A549 treated with dexamethasone at 1 μM for 4 hours (cell line): ENCODE measurements around the gene ZNF669. TPM values are rescaled to one million over a fixed set of nuclear protein-coding genes. Genes with fewer than 3 reads are reported as not detected.

Experiments used
- total RNA-seq: library from RNA; stranded (reverse); fragments of 200-300 nt; extraction: Qiagen RNA extraction; gene quantifications from 5 replicates; pipeline ENCODE4 v1.2.3, GENCODE V29; 2022

ZNF669 gene
- total RNA-seq: 3.1 to 4.7 TPM (median 4.0 TPM) in 5 replicates

DNA sequence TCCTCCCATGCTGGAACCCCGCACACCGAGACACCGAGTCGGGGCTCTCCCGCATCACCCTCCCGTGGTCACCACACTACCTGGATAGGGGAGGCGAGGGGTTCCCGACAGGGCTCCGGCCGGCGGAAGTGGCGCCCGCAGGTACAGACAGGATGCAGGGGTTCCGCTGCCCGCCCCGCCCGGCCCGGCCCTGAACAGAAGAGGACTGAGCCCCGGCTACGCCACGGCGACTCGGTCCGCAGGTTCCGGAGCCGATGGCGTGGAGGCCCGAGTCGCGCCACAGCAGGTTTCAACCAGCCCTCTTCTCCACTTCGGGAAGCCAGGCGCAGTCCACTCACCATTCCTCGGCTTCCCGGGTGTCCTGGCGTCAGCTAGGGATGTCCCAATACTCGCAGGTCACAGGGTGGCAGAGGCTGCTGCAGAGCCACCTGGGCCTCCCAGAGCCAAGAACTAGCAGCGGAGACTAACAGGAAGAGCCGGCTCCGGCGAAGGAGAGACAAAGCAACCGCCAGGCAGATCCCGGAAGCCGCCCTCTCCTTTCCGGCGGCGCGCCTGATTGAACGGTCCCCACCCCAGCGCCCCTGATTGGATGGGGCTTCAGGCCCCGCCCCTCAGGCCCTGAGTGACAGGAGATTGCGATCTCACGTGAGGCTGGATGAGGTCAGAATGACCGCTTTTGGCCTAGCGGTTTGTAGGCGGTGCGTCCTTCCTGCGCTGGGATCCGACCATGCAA lies at the start of gene ZNF669:
Gene ZNF669, minus strand, starts transcription at position 498 of the 733 bp plus-strand sequence. Its CDS starts 157 bp downstream, at position 341.

DNA sequence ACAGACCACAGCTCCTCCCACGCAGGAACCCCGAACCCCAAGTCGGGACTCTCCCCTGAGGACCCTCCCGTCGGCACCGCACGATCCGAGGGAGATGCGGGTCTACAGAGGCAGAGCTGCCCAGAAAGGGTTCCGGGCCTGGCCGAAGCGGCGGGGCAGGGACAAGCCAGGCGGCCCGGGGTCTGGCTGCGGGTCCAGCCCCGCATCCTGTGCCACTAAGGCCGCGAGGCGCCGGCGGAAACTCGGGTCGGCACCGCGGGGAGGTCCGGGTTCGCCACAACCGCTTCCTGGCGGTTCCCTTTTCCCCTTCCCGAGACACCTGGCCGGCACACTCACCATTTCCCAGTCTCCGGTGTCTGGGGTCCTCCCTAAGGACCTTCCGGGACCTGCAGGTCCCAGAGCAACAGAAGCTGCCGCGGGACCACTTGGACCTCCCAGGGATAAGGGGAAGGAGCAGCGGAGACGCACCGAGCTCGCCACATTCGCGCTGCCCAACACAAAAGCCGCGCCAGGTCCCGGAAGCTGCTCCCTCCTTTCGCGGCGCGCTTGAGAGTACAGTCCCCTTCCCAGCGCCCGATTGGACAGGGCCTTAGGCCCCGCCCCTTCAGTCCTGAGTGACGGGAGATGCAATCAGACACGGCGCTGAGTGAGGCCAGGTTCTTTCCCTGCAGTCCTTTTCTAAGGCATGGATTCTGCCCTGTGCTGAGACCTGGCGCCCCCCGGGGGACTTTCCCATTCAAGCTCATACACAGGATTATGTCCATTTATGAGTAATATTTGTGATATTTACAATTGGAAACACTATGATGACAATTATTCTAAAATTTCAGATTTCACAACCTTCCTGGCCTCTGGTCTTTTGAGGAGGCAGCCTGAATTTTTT lies 25.7 kb downstream of the ZNF669 start, which contains the start of gene ZNF670:
Gene ZNF670, minus strand, starts transcription at position 554 of the 883 bp plus-strand sequence. Its CDS starts 215 bp downstream, at position 339.

Other genes starting within 250 kb of the ZNF669 start
- gene AHCTF1, start 172.4 kb downstream of the ZNF669 start, total RNA-seq: 25.9 to 37.7 TPM (median 31.8 TPM) in 5 replicates
- 2.0 to 2.7 TPM (median 2.5 TPM) in 5 replicates for gene ZNF695, start 96.3 kb downstream of the ZNF669 start, total RNA-seq
- gene ZNF670, start 25.5 kb downstream of the ZNF669 start, total RNA-seq: 2.7 to 3.6 TPM (median 2.9 TPM) in 5 replicates
- gene ZNF124, start 67.7 kb upstream of the ZNF669 start, total RNA-seq: 3.7 to 5.0 TPM (median 4.1 TPM) in 5 replicates
- not detected in 5 replicates for gene VN1R5, start 151.7 kb upstream of the ZNF669 start, total RNA-seq
- gene ZNF496, start 227.5 kb upstream of the ZNF669 start, total RNA-seq: 15.6 to 19.5 TPM (median 18.5 TPM) in 5 replicates